HEK293T (cell line): ENCODE measurements around the gene C14orf132.

Source experiments
- CTBP1 ChIP-seq: fragments of 450-650 bp; IDR thresholded peaks from 2 replicates; pipeline ENCODE4 v1.6.1; 2016; ENCODE audit warnings: borderline replicate concordance
- L3MBTL2 ChIP-seq: fragments of 450-650 bp; conservative IDR thresholded peaks from 2 replicates; pipeline ENCODE4 v1.6.1; 2016; ENCODE audit warnings: mild to moderate bottlenecking
- PKNOX1 ChIP-seq: fragments of 450-650 bp; IDR thresholded peaks from 2 replicates; pipeline ENCODE4 v1.6.1; 2016
- SUZ12 ChIP-seq: fragments of 450-650 bp; IDR thresholded peaks from 2 replicates; pipeline ENCODE4 v1.6.1; 2016; ENCODE audit warnings: mild to moderate bottlenecking
- ZNF384 ChIP-seq: fragments of 450-650 bp; IDR thresholded peaks from 2 replicates; pipeline ENCODE4 v1.6.1; 2016

GRCh38 chr14:96103075-96103474 lies 63.9 kb downstream of the C14orf132 start:
- TF ChIP-seq SUZ12 (no peak), PKNOX1 (no peak), ZNF384 (no peak), L3MBTL2 (no peak), CTBP1 (no peak)
